GM18951 (cell line): ENCODE data around the gene LSM10.

Experiments used
- POLR2A ChIP-seq: IDR thresholded peaks from 4 replicates; pipeline ENCODE4 v1.6.1; 2011; ENCODE audit warnings: mild to moderate bottlenecking; ENCODE audit not compliant: insufficient read length, insufficient read depth; ENCODE audit errors: extremely low read depth
- in situ Hi-C: fragments of 300-500 bp; cut with MboI; formaldehyde crosslinking; loops from one replicate; pipeline ENCODE4 v1.12.0; 2022; ENCODE audit warnings: low sequenced_read_pairs, mixed read lengths, inconsistent platforms; ENCODE audit not compliant: unreplicated experiment

Gene LSM10

GRCh38 chr1:36383240-36383639 is 14.5 kb downstream of the LSM10 start:
- no peak for TF ChIP-seq POLR2A
- in situ Hi-C loops, result no loop called here

- in situ Hi-C loops, result no loop called here
- no peak for TF ChIP-seq POLR2A
These were observed 15.0 kb downstream of the LSM10 start for GRCh38 chr1:36382669-36383068.

GRCh38 chr1:36382231-36382630 is 15.5 kb downstream of the LSM10 start:
- no peak for TF ChIP-seq POLR2A
- in situ Hi-C loops, result no loop called here

GRCh38 chr1:36381405-36381804 is 16.3 kb downstream of the LSM10 start:
- no peak for TF ChIP-seq POLR2A
- in situ Hi-C loops, result no loop called here

- TF ChIP-seq POLR2A, result no peak
- in situ Hi-C loops, result no loop called here
These were observed 16.9 kb downstream of the LSM10 start for GRCh38 chr1:36380782-36381181.

GRCh38 chr1:36380143-36380619 is 17.5 kb downstream of the LSM10 start:
- in situ Hi-C loops, result no loop called here
- TF ChIP-seq POLR2A, result no peak

- no peak for TF ChIP-seq POLR2A
- in situ Hi-C loops, result no loop called here
These were observed 19.8 kb downstream of the LSM10 start for GRCh38 chr1:36377791-36378492.

GRCh38 chr1:36372617-36373016 is 25.1 kb downstream of the LSM10 start:
- in situ Hi-C loops, result no loop called here
- no peak for TF ChIP-seq POLR2A

GRCh38 chr1:36369061-36369861 is 28.4 kb downstream of the LSM10 start:
- in situ Hi-C loops, result no loop called here
- no peak for TF ChIP-seq POLR2A

- in situ Hi-C loops, result no loop called here
- no peak for TF ChIP-seq POLR2A
These were observed 29.9 kb downstream of the LSM10 start for GRCh38 chr1:36367798-36368197.

GRCh38 chr1:36367066-36367465 is 30.6 kb downstream of the LSM10 start:
- in situ Hi-C loops, result no loop called here
- TF ChIP-seq POLR2A, result no peak

GRCh38 chr1:36366091-36366661 is 31.5 kb downstream of the LSM10 start:
- TF ChIP-seq POLR2A, result no peak
- in situ Hi-C loops, result no loop called here

- in situ Hi-C loops, result no loop called here
- no peak for TF ChIP-seq POLR2A
These were observed 32.3 kb downstream of the LSM10 start for GRCh38 chr1:36365381-36365780.
